ENCODE results near the gene THRA. TPM values are rescaled to one million over a fixed set of nuclear protein-coding genes. Genes with fewer than 3 reads are reported as not detected.

Gene THRA
- total RNA-seq, 1 donor from 2014 or later: 17.6 TPM

DNA sequence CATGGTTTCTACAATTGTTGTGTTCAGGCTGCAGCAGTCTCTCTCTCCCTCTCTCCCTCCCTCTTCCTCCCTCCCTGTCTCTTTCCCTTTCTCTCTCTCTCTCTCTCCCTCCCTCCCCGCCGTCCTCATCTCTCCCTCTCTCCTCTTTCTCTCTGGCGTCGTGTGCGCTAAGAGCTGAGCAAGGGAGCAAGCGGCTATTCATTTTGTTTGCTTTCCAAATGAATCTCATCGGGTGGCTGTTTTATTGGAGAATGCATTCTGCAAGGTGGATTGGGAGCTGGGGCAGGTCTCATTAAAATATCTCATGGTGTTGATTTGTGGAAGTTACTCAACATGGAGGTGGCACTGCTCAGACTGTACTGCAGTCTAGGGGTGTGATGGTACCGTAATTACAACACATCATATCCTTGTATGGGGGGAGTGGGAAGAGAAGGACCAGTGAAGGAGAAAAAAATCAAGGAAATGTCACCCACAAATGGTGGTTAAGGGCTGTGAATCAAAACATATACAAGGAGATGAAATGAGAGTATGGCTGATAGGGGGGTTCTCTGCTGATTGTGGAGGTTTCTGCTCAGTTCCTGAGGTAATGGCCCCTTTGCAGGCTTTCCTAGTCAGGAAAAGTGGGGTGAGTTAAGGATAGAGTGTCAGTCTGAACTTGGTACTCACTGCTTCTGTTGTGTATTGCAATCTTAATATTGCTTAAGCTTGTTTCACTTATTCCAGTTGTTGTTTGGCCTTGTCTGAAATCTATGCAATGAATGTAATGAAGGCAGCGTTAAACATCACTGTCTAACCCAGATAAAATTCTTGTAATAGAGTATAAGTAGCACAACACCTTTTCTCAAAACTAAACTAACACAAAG is 61.7 kb downstream of the THRA start:
- Mint-ChIP-seq H3K9me3 (ENCODE audit: unreplicated experiment) (peaks cover 8% of the 10 kb centered on the region), H3K27ac (ENCODE audit: unreplicated experiment) (peak overlapping the region; percentile 59), H3K36me3 (ENCODE audit: unreplicated experiment) (no peaks in the 10 kb centered on the region), H3K27me3 (ENCODE audit: unreplicated experiment) (peaks cover 13% of the 10 kb centered on the region), H3K4me1 (ENCODE audit: low read depth, unreplicated experiment) (peaks cover 8% of the 10 kb centered on the region), H3K4me3 (ENCODE audit: unreplicated experiment) (peak overlapping the region; percentile 95)
- DNase-seq: no peak
- TF ChIP-seq, protein P1, sequence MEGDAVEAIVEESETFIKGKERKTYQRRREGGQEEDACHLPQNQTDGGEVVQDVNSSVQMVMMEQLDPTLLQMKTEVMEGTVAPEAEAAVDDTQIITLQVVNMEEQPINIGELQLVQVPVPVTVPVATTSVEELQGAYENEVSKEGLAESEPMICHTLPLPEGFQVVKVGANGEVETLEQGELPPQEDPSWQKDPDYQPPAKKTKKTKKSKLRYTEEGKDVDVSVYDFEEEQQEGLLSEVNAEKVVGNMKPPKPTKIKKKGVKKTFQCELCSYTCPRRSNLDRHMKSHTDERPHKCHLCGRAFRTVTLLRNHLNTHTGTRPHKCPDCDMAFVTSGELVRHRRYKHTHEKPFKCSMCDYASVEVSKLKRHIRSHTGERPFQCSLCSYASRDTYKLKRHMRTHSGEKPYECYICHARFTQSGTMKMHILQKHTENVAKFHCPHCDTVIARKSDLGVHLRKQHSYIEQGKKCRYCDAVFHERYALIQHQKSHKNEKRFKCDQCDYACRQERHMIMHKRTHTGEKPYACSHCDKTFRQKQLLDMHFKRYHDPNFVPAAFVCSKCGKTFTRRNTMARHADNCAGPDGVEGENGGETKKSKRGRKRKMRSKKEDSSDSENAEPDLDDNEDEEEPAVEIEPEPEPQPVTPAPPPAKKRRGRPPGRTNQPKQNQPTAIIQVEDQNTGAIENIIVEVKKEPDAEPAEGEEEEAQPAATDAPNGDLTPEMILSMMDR (IDR thresholded peaks at IDR 0.05; ENCODE audit: partially characterized antibody, unreplicated experiment): no peak

DNA sequence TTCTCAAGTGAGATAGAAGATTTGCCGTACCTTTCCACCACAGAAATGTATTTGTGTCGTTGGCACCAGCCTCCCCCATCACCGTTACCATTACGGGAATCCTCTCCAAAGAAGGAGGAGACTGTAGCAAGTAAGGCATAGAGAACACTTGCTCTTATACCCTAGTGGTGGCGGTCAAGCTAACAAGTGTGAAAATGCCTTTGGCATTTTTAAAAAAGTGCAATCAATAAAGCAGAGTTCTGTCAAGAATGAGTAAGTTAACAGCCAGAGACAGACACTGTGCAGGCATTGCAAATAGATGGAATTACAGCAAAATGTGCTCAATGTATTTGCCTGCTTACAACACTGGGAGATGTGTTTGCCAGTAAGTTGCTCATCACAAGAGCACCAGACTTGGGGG is 66.7 kb downstream of the THRA start:
- no peak overlapping the region for H3K27ac Mint-ChIP-seq (ENCODE audit: unreplicated experiment)
- H3K4me3 Mint-ChIP-seq (ENCODE audit: unreplicated experiment): no peak overlapping the region

DNA sequence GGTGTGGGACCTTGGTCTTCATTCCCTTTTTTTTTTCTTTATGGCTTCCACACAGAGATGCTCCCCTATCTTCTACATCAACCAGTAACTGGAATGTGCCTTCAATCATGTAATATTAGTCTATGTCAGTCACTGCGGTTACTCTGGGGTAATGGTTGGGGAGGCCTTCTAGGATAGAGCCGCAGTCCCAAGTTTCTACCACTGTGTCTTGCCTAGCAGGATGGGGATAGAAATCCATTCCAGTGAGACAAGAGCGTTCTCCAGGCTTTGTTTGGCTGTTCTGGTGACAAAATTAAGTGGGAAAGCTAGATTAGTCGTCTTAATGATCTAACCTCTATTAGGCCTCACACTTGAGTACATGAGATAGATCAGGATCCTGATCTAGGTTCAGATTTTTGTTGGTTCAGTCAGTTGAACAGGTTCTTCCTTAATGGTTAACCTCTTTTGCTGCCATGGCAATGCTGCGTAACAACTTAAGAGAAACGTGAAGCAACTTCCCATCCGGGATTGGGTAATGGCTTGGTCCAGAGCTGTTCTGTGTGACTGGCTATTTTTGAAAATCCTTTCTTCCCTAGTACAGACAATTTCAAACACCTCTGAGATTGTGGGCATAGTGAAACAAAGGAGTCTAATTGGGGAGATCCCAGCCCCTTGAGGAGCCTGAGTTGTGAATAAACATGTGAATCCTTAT is 67.7 kb downstream of the THRA start:
- no peak overlapping the region for H3K4me3 Mint-ChIP-seq (ENCODE audit: unreplicated experiment)
- TF ChIP-seq, protein P1 (IDR thresholded peaks at IDR 0.05; ENCODE audit: partially characterized antibody, unreplicated experiment): no peak
- no peak overlapping the region for H3K27ac Mint-ChIP-seq (ENCODE audit: unreplicated experiment)
- no peaks in the 10 kb centered on the region for H3K4me1 Mint-ChIP-seq (ENCODE audit: low read depth, unreplicated experiment)
- no peaks in the 10 kb centered on the region for H3K36me3 Mint-ChIP-seq (ENCODE audit: unreplicated experiment)
- H3K27me3 Mint-ChIP-seq (ENCODE audit: unreplicated experiment): peaks cover 3% of the 10 kb centered on the region
- H3K9me3 Mint-ChIP-seq (ENCODE audit: unreplicated experiment): peaks cover 2% of the 10 kb centered on the region
- DNase-seq: no peak

More for the DNA sequence above, 66.7 kb downstream of the THRA start:
- Mint-ChIP-seq H3K27me3 (ENCODE audit: unreplicated experiment) (peaks cover 3% of the 10 kb centered on the region), H3K9me3 (ENCODE audit: unreplicated experiment) (peaks cover 2% of the 10 kb centered on the region), H3K36me3 (ENCODE audit: unreplicated experiment) (no peaks in the 10 kb centered on the region), H3K4me1 (ENCODE audit: low read depth, unreplicated experiment) (peaks cover 5% of the 10 kb centered on the region)
- DNase-seq: no peak
- TF ChIP-seq, protein P1 (IDR thresholded peaks at IDR 0.05; ENCODE audit: partially characterized antibody, unreplicated experiment): no peak

DNA sequence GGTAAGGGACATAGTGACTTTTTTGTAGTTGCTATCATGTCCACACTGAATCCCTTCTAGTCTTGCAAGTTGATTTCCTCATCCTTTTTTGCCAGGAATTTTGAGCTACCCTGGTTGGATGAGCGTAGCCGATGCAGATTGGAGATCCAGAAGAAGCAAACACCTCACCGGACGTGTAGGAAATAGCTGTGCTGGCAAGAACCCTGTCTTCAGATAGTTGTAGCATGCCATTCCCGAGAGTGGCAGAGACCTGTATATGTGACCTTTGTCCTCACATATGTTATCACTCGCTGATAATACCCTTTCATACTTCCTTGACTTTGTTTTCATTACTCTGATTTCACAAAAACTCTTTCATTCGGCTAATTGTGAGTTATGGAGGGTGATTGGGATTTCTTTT is 71.4 kb downstream of the THRA start:
- H3K9me3 Mint-ChIP-seq (ENCODE audit: unreplicated experiment): peaks cover 2% of the 10 kb centered on the region
- H3K4me1 Mint-ChIP-seq (ENCODE audit: low read depth, unreplicated experiment): peaks cover 2% of the 10 kb centered on the region
- TF ChIP-seq, protein P1 (IDR thresholded peaks at IDR 0.05; ENCODE audit: partially characterized antibody, unreplicated experiment): no peak
- no peak for DNase-seq
- H3K27ac Mint-ChIP-seq (ENCODE audit: unreplicated experiment): no peak overlapping the region
- H3K4me3 Mint-ChIP-seq (ENCODE audit: unreplicated experiment): no peak overlapping the region
- no peaks in the 10 kb centered on the region for H3K36me3 Mint-ChIP-seq (ENCODE audit: unreplicated experiment)
- peaks cover 3% of the 10 kb centered on the region for H3K27me3 Mint-ChIP-seq (ENCODE audit: unreplicated experiment)

DNA sequence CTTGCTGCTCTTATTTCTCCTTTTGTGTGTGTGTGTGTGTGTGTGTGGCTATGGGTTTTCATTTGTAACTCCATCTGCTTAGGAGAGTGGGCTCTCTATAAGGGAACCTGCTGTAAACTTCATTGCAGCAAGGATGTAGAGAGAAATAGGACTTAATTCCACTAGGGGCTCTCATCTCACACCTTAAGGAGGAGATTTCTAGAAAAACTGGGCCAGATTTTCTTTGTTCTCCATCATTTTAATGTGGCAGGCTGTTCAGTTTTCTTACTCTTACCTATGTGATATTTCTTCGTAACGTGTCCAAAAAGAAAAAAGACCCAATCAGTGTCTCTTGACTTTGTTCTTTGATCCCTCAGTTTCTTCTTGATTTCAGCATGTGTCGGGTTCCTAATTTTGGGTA is 73.1 kb downstream of the THRA start:
- peaks cover 12% of the 10 kb centered on the region for H3K9me3 Mint-ChIP-seq (ENCODE audit: unreplicated experiment)
- TF ChIP-seq, protein P1 (IDR thresholded peaks at IDR 0.05; ENCODE audit: partially characterized antibody, unreplicated experiment): no peak
- no peaks in the 10 kb centered on the region for H3K36me3 Mint-ChIP-seq (ENCODE audit: unreplicated experiment)
- DNase-seq: no peak
- no peak overlapping the region for H3K4me3 Mint-ChIP-seq (ENCODE audit: unreplicated experiment)
- H3K4me1 Mint-ChIP-seq (ENCODE audit: low read depth, unreplicated experiment): peaks cover 5% of the 10 kb centered on the region
- peak overlapping the region; percentile 14 for H3K27ac Mint-ChIP-seq (ENCODE audit: unreplicated experiment)
- peaks cover 9% of the 10 kb centered on the region for H3K27me3 Mint-ChIP-seq (ENCODE audit: unreplicated experiment)

All from glutamatergic neuron (in vitro differentiated cells).